HepG2 (cell line): Measurements from ENCODE around the gene TMEM131L. TPM values are rescaled to one million over a fixed set of nuclear protein-coding genes. Genes with fewer than 3 reads are reported as not detected.

ENCODE experiments used
- ATAC-seq: fragments of 200-7000 bp; cut with Tn5 transposase; 3 replicates; pipeline ENCODE4 v1.9.1; 2020; ENCODE audit warnings: mild to moderate bottlenecking, moderate library complexity
- BruUV-seq: library from RNA; stranded (reverse); fragments of 400-500 nt; replicated peaks from 2 replicates; lab custom pipeline; 2021; lab: Mats Ljungman, UMichigan
- CTCF ChIA-PET: fragments of 300-600 bp; formaldehyde crosslinking; extraction: SDS; loops from one replicate; lab custom pipeline; 2021; ENCODE audit warnings: low total read pairs, inconsistent platforms, low intra/inter-chr PET ratio; lab: Yijun Ruan, JAX
- POLR2A ChIA-PET: fragments of 350-600 bp; sonication (Branson Sonifier 250); formaldehyde crosslinking; loops from one replicate; lab custom pipeline; 2020; ENCODE audit warnings: antibody characterized with exemption, inconsistent platforms; lab: Yijun Ruan, JAX
- DNase-seq: peaks from one replicate; pipeline ENCODE4 v3.0.0-alpha.2; 2015; ENCODE audit warnings: low spot score
- FAIRE-seq: peaks from 3 replicates; lab custom pipeline; 2011; peaks lifted over from hg19 to GRCh38; lab: Jason Lieb, UNC
- H2AFZ ChIP-seq: one replicate; pipeline ENCODE4 v1.6.1; 2011; ENCODE audit warnings: low read length, inconsistent platforms
- H3K27ac ChIP-seq: fragments of 300-600 bp; 3 replicates; pipeline ENCODE4 v1.8.0; 2011; ENCODE audit warnings: mixed run types, mild to moderate bottlenecking, mixed read lengths, low read length, inconsistent platforms; ENCODE audit not compliant: insufficient read depth; ENCODE audit errors: extremely low read length
- H3K27me3 ChIP-seq, 2 experiments: fragments of 200-600 bp in 1 of 2; 2 replicates in 1 of 2; 3 replicates in 1 of 2; pipeline versions ENCODE4 v1.6.0 to v1.8.0; 2011; ENCODE audit warnings: low read length in 2 of 2, mild to moderate bottlenecking in 2 of 2, moderate library complexity in 2 of 2, inconsistent platforms in 1 of 2; ENCODE audit not compliant: insufficient read depth in 2 of 2, control insufficient read depth in 1 of 2
- H3K36me3 ChIP-seq, 2 experiments: fragments of 200-600 bp in 1 of 2; replicated peaks in 1 of 2; 2 replicates in 1 of 2; 3 replicates in 1 of 2; pipeline versions ENCODE4 v1.5.1 to v1.8.0; 2011; ENCODE audit warnings: low read length in 2 of 2, inconsistent platforms in 1 of 2; ENCODE audit not compliant: insufficient read depth in 2 of 2, control insufficient read depth in 1 of 2
- H3K4me1 ChIP-seq: 2 replicates; pipeline ENCODE4 v1.5.1; 2012; ENCODE audit warnings: low read length, inconsistent platforms; ENCODE audit not compliant: insufficient read depth
- H3K4me2 ChIP-seq: 2 replicates; pipeline ENCODE4 v1.6.0; 2011; ENCODE audit warnings: low read depth, low read length, inconsistent platforms
- H3K4me3 ChIP-seq, 3 experiments: fragments of 200-600 bp in 1 of 3; sonication (generic), shearing (Covaris generic) in 1 of 3; replicated peaks in 1 of 3; 2 replicates each; pipeline ENCODE4 v1.5.1; 2011 to 2016; ENCODE audit warnings: low read length in 3 of 3, inconsistent platforms in 2 of 3, low read depth in 2 of 3, mild to moderate bottlenecking in 2 of 3, control low read depth in 1 of 3, mixed read lengths in 1 of 3; ENCODE audit not compliant: insufficient read depth in 1 of 3
- H3K79me2 ChIP-seq: one replicate; pipeline ENCODE4 v1.6.1; 2011; ENCODE audit warnings: low read length, inconsistent platforms; ENCODE audit not compliant: insufficient read depth
- H3K9ac ChIP-seq: 2 replicates; pipeline ENCODE4 v1.6.0; 2011; ENCODE audit warnings: mild to moderate bottlenecking, low read depth, low read length, inconsistent platforms; ENCODE audit not compliant: insufficient read depth
- H3K9me3 ChIP-seq: 2 replicates; pipeline ENCODE4 v1.5.1; 2012; ENCODE audit warnings: mild to moderate bottlenecking, low read length
- H4K20me1 ChIP-seq: 2 replicates; pipeline ENCODE4 v1.6.0; 2011; ENCODE audit warnings: inconsistent platforms, mild to moderate bottlenecking, low read length, moderate library complexity; ENCODE audit not compliant: insufficient read depth
- AGO1 ChIP-seq: fragments of 200-400 bp; formaldehyde crosslinking; IDR thresholded peaks from 2 replicates; pipeline ENCODE4 v1.6.1; 2017; ENCODE audit warnings: mild to moderate bottlenecking, low read depth, low read length, moderate library complexity; ENCODE audit not compliant: poor library complexity, severe bottlenecking
- BHLHE40 ChIP-seq: IDR thresholded peaks from 2 replicates; pipeline ENCODE4 v1.6.1; 2011; ENCODE audit warnings: low read length, improper control_type of control experiment
- CENPX ChIP-seq: sonication (generic); formaldehyde crosslinking; IDR thresholded peaks from 2 replicates; pipeline ENCODE4 v1.9.0; 2021; ENCODE audit warnings: mild to moderate bottlenecking, missing genetic modification reagents, moderate library complexity
- IRF2 ChIP-seq: IDR thresholded peaks from 2 replicates; pipeline ENCODE4 v1.6.1; 2018; ENCODE audit warnings: missing genetic modification reagents, missing compliant biosample characterization
- KAT8 ChIP-seq: IDR thresholded peaks from 2 replicates; pipeline ENCODE4 v1.6.1; 2016; ENCODE audit warnings: missing genetic modification reagents, missing compliant biosample characterization
- MXD4 ChIP-seq: IDR thresholded peaks from 2 replicates; pipeline ENCODE4 v1.6.1; 2016; ENCODE audit warnings: mild to moderate bottlenecking, missing biosample characterization, missing genetic modification reagents
- RBFOX2 ChIP-seq: fragments of 200-400 bp; formaldehyde crosslinking; IDR thresholded peaks from 2 replicates; pipeline ENCODE4 v1.6.1; 2017; ENCODE audit warnings: low read depth, mild to moderate bottlenecking, low read length
- RELA ChIP-seq: sonication (generic); formaldehyde crosslinking; IDR thresholded peaks from 2 replicates; pipeline ENCODE4 v1.4.0; 2020; ENCODE audit warnings: missing genetic modification reagents
- SAP130 ChIP-seq: IDR thresholded peaks from 2 replicates; pipeline ENCODE4 v1.6.1; 2016; ENCODE audit warnings: low read depth
- SOX6 ChIP-seq, 2 experiments: fragments of 450-650 bp in 1 of 2; sonication (generic) in 1 of 2; formaldehyde crosslinking in 1 of 2; IDR thresholded peaks; 2 replicates each; pipeline versions ENCODE4 v1.4.0 to v1.6.1; 2017 to 2020; ENCODE audit warnings: antibody characterized with exemption in 1 of 2, mild to moderate bottlenecking in 1 of 2, missing genetic modification reagents in 1 of 2
- TBP ChIP-seq: sonication (generic); formaldehyde crosslinking; IDR thresholded peaks from 2 replicates; pipeline ENCODE4 v1.5.0; 2020; ENCODE audit warnings: missing genetic modification reagents
- TMF1 ChIP-seq: sonication (generic); formaldehyde crosslinking; IDR thresholded peaks from 2 replicates; pipeline ENCODE4 v1.8.1; 2022; ENCODE audit warnings: low read depth, missing genetic modification reagents
- ZBTB43 ChIP-seq: sonication (generic); formaldehyde crosslinking; conservative IDR thresholded peaks from 2 replicates; pipeline ENCODE4 v1.4.0; 2020; ENCODE audit warnings: missing genetic modification reagents
- ZKSCAN1 ChIP-seq: fragments of 150-350 bp; IDR thresholded peaks from 2 replicates; pipeline ENCODE4 v1.6.1; 2014; ENCODE audit warnings: low read length
- ZMYM4 ChIP-seq: sonication (generic); formaldehyde crosslinking; IDR thresholded peaks from 2 replicates; pipeline ENCODE4 v1.8.1; 2023; ENCODE audit warnings: mild to moderate bottlenecking, missing genetic modification reagents
- ZNF296 ChIP-seq: sonication (generic); formaldehyde crosslinking; conservative IDR thresholded peaks from 2 replicates; pipeline ENCODE4 v1.5.0; 2020; ENCODE audit warnings: mild to moderate bottlenecking, missing genetic modification reagents
- ZNF44 ChIP-seq: sonication (generic); formaldehyde crosslinking; IDR thresholded peaks from 2 replicates; pipeline ENCODE4 v1.5.1; 2020; ENCODE audit warnings: mild to moderate bottlenecking, missing genetic modification reagents
- ZNF563 ChIP-seq: sonication (generic); formaldehyde crosslinking; IDR thresholded peaks from 2 replicates; pipeline ENCODE4 v1.8.0; 2022; ENCODE audit warnings: mild to moderate bottlenecking, moderate library complexity, missing genetic modification reagents
- ZNF639 ChIP-seq: conservative IDR thresholded peaks from 2 replicates; pipeline ENCODE4 v1.6.1; 2018; ENCODE audit warnings: missing genetic modification reagents
- ZNF768 ChIP-seq: sonication (generic); formaldehyde crosslinking; IDR thresholded peaks from 2 replicates; pipeline ENCODE4 v1.4.0; 2020; ENCODE audit warnings: missing genetic modification reagents
- ZNF790 ChIP-seq: sonication (generic); formaldehyde crosslinking; IDR thresholded peaks from 2 replicates; pipeline ENCODE4 v1.8.0; 2022; ENCODE audit warnings: missing genetic modification reagents, mild to moderate bottlenecking, borderline replicate concordance
- ZSCAN12 ChIP-seq: sonication (generic); formaldehyde crosslinking; IDR thresholded peaks from 2 replicates; pipeline ENCODE4 v1.9.0; 2021; ENCODE audit warnings: mild to moderate bottlenecking, missing genetic modification reagents
- WGBS: methylation state at CpG from one replicate; pipeline ENCODE4 v1.1.6; 2017; ENCODE audit warnings: low lambda C conversion rate; 5-methylcytosine and 5-hydroxymethylcytosine counted together
- in situ Hi-C: cut with HindIII; loops from 2 replicates; pipeline ENCODE4 v1.10.0; 2017; ENCODE audit warnings: low pct_unique_long_range_greater_than_20kb; ENCODE audit not compliant: extremely low pct_ligation_motif_present
- intact Hi-C: fragments of 100-400 bp; cut with micrococcal nuclease; formaldehyde crosslinking; loops from one replicate; pipeline ENCODE4 v1.10.0; 2022; ENCODE audit not compliant: unreplicated experiment
- polyA plus RNA-seq, 8 experiments: library from polyadenylated mRNA; depleted of rRNA in 3 of 8; stranded (reverse) in 7 of 8; unstranded in 1 of 8; fragments of >200 nt; fragmentation: Illumina TruSeq in 4 of 8; extraction: Trizol in 4 of 8; gene quantifications; 2 replicates each; pipeline versions ENCODE4 v1.2.1 to v1.2.3, GENCODE V29; 2011 to 2016; ENCODE audit warnings: low read depth in 4 of 8, missing spikeins in 1 of 8, mixed read lengths in 1 of 8; ENCODE audit not compliant: insufficient read depth in 1 of 8
- total RNA-seq, 5 experiments: library from RNA; depleted of rRNA; stranded (reverse); fragments of >200 nt; fragmentation: Illumina TruSeq; extraction: Trizol; gene quantifications; 2 replicates each; pipeline ENCODE4 v1.2.3, GENCODE V29; 2016; ENCODE audit warnings: low read depth in 1 of 5

The TMEM131L gene
- total and polyA plus RNA-seq, 2 of the 13 experiments (the other 11 are each of a cell fraction or from before 2014, with no cell fraction given), result 2.2 to 4.5 TPM

GRCh38 chr4:153639833-153640802, 174.0 kb downstream of the TMEM131L start:
- no peaks in the 10 kb centered on the region; a peak in 1 of 5 replicates for H3K27me3 ChIP-seq
- BruUV-seq, result no TSS peak
- in situ Hi-C loops (no loop called here), intact Hi-C loops (loop anchor here (5.0 to 10.0 kb wide), 3 partner anchors 205 to 498 kb away; no protein-coding TSS in a partner anchor)
- ChIA-PET POLR2A (no interaction called here), CTCF (no interaction called here)
- FAIRE-seq (peak; percentile 43), DNase-seq (peak; percentile 43), ATAC-seq (peak; percentile 82)
- no peaks in the 10 kb centered on the region for H4K20me1 ChIP-seq
- H3K79me2 ChIP-seq, result no peaks in the 10 kb centered on the region
- 23% methylated on average over 22 of the region's 23 CpGs for WGBS
- H3K27ac ChIP-seq, result peak overlapping the region; percentile 14
- H3K4me2 ChIP-seq, result peak overlapping the region; percentile 82
- H2AFZ ChIP-seq, result no peak overlapping the region
- H3K4me3 ChIP-seq, result peak overlapping the region; percentile 35 to 61 (median 38); a peak in 5 of 6 replicates
- H3K9me3 ChIP-seq, result peaks cover 1% of the 10 kb centered on the region
- peaks cover 22% of the 10 kb centered on the region for H3K4me1 ChIP-seq
- peaks cover 0 to 8% of the 10 kb centered on the region in 2 experiments; a peak in 1 of 5 replicates for H3K36me3 ChIP-seq
- no peak overlapping the region for H3K9ac ChIP-seq
- TF ChIP-seq TMF1 (CRISPR knock-in tag) (no peak), ZKSCAN1 (no peak), TBP (CRISPR knock-in tag) (no peak), RBFOX2 (no peak), AGO1 (no peak), ZNF790 (CRISPR knock-in tag) (no peak), ZMYM4 (CRISPR knock-in tag) (peak; percentile 45; the same call in 1 of the 2 replicates), ZNF768 (CRISPR knock-in tag) (peak; percentile 19; the same call in 1 of the 2 replicates), ZSCAN12 (CRISPR knock-in tag) (no peak), SAP130 (CRISPR knock-in tag) (peak; percentile 44; the same call in 1 of the 2 replicates), ZNF44 (CRISPR knock-in tag) (no peak), MXD4 (CRISPR knock-in tag) (no peak), SOX6 (IDR thresholded peaks at IDR 0.05) (no peak), SOX6 (CRISPR knock-in tag; IDR thresholded peaks at IDR 0.05) (peak; percentile 37), IRF2 (CRISPR knock-in tag) (no peak), RELA (CRISPR knock-in tag) (no peak), CENPX (CRISPR knock-in tag) (no peak), ZBTB43 (CRISPR knock-in tag) (no peak), ZNF296 (CRISPR knock-in tag) (no peak), KAT8 (peak; percentile 46; the same call in 1 of the 2 replicates), BHLHE40 (peak; percentile 61; the same call in 1 of the 2 replicates), ZNF639 (CRISPR knock-in tag) (no peak), ZNF563 (no peak)
